GM21528 (cell line): ENCODE results near the gene MED23.
A peak's percentile ranks its signal among the peaks of the same experiment; 100 is the strongest.

ENCODE experiments used
- ATAC-seq: cut with Tn5 transposase; IDR thresholded peaks from one replicate; pipeline ENCODE4 v1.9.1; 2021; ENCODE audit warnings: mild to moderate bottlenecking, moderate library complexity; ENCODE audit not compliant: unreplicated experiment, low FRiP score

The MED23 gene

DNA sequence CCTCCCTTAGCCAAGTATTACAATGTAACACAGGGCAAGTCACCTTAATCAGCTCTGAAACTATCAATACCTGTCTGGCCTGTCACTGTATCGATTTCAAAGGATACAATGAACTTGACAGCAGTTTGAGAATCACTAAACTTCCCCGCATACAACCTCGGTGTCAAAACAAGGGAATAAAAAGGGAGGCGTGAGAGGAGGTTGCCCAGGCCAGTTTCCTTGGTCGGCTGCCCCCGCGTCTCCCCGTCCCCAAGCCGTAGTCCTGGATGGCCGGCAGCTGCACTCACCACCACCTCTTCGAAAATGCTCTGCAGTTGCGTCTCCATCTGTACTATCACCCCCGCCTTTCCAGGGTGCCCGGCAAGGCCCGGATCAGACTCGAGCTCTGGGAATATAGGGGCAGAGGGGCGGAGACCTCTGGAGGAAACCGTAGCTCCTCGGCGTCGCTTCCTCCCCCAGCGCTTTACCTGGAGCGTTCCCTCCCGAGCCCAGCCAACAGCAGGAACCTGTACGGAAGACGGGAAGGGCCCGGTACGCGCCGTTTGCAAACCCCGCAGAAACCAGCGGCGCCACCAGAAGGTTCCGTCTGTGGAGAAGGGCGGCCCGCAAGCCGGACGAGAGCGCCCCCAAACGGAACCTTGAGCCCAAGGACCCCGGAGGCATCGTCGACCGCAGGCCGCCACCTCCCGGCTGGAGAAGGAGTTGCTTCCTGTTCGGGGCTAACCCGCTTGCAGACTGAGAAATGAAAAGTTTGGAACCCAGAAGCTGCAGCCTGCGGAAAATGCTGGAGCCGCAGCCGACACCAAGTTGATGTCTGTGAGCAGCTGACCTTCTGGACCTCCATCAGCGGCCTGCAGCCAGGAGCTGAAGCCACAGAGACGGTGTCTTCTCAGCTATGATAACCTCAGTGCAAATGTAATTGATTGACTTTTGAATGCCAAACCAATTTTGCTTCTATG, at the start of gene MED23:
TSS of gene MED23 (minus strand) at position 519 of the 959 bp plus-strand sequence. CDS start at position 326, 193 bp downstream.
- peak; percentile 98 for ATAC-seq

- ATAC-seq = no peak
These were observed 45.1 kb upstream of the MED23 start for GRCh38 chr6:131673184-131673583.

- ATAC-seq = no peak
These were observed 41.8 kb upstream of the MED23 start for GRCh38 chr6:131669891-131670290.

GRCh38 chr6:131663578-131664165, 35.6 kb upstream of the MED23 start:
- no peak for ATAC-seq

- no peak for ATAC-seq
These were observed 32.2 kb upstream of the MED23 start for GRCh38 chr6:131660195-131660594.

DNA sequence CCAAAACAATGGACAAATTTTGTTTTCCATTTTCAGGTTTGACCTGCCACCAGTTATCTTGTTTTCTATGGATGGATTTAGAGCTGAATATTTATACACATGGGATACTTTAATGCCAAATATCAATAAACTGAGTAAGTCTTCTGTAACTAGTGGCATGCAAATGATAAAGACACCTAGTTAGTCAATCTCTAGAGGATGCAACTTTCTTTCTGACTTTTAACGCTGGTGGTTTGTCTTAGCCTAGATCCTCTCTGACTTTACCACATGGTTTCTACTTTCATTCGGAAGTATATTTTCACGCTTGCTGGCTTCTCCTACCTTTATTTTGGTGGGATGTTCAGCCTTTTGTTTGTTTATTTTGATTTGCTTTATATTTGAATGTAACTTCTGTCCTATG, 30.2 kb upstream of the MED23 start:
- ATAC-seq = no peak

GRCh38 chr6:131657630-131658111, 29.6 kb upstream of the MED23 start:
- no peak for ATAC-seq

DNA sequence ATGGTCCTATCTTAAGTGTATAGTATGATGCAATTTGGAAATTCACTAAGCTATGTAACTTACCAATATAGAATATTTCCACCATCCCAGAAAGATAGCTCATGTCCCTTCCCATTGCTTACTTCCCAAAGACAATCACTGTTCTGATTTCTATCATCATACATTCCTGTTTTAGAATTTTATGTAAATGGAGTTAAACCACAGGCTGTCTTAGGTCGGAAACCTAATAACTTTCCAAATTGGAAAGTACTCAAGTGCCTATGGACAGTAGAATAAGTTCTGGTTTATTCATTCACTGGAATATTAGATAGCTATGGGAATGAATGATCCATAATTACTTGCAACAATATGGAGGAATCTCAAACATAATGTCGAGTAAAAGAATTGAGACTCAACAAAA, 29.2 kb upstream of the MED23 start:
- no peak for ATAC-seq

DNA sequence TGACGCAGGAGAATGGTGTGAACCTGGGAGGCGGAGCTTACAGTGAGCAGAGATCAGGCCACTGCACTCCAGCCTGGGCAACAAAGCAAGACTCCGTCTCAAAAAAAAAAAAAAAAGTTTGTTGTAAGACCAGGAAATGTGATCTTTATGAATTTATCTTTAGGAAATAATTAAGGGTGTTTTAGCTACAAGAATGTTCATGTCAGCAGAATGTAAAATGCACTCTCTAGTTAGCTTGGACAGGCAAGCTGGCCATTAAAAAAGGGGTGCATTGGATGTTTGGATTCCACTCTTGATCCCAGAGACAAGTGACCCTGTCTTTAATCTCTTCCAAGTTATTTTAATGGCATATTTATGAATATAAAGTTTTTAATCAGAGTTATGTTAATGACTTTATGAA, 28.6 kb upstream of the MED23 start:
- no peak for ATAC-seq

DNA sequence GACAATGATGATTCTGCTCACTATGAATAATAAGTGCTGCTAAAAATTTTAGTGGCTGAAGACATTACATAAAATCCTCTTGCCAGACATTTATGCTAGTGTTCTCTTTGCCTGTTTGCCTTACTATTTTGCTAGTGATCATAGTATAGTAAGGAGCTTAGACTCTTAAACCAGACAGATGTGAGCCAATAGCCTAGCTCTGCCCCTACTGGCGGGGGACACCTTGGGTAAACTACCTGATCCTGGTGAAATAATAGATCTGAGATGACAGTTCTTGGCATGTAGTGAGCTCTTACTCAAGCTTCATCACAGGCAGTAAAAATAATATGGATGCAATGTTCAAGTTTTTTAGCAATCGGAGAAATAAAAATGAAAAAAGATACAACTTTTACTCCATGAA, 27.9 kb upstream of the MED23 start:
- no peak for ATAC-seq

DNA sequence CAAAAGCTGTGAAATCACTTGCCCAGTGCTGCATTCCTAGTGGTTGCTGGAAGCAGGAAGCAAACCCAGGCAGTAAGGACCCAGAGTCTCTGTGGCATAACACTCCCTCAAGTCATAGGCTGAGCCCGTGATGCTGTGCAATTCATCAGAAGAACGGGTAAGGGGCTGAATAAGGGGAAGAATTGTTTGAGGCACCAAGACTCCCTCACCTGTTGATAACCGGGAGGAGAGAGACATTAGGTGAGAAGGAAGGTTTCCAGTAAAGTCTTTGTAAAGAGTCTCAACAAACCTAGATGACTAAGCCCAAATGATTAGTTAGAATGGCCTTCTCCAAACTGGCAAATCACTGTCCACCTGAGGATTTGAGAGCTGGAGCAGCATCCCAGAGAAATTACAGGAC, 27.3 kb upstream of the MED23 start:
- ATAC-seq = no peak

GRCh38 chr6:131654326-131654725, 26.3 kb upstream of the MED23 start:
- no peak for ATAC-seq

DNA sequence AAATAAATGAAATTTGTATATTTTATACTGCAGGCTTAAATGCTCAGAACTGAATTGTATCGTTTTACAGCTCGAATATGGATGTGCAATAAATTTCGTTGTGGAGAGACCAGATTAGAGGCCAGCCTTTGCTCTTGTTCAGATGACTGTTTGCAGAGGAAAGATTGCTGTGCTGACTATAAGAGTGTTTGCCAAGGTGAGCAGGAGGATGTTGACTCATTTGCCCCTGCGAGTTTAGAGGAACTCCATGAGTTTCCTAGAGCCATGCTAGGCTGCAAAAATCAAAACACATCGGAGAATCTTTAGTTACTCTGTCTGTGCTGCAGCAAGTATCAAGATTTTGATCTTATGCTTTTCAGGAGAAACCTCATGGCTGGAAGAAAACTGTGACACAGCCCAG, 24.4 kb upstream of the MED23 start:
- ATAC-seq = no peak

GRCh38 chr6:131651782-131652181, 23.7 kb upstream of the MED23 start:
- ATAC-seq = no peak

- ATAC-seq = no peak
These were observed 18.2 kb upstream of the MED23 start for GRCh38 chr6:131646249-131646670.

DNA sequence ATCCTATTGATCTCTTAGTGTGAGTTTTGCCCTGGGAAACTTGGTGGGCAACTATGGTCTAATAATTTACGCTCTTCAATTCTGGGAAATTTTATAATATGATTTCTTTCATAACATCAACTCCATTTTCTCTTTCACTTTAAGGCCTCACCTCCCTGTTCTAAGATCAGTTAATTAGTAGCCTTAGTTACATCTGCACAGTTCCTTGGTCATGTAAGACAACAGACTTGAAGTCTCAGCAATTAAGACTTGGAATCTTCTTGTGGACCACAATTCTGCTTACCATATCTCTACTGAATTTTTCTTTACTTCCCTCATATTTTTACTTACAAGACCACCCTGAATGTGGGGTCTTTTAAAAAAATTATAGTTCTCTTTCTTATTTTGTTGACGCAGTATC, 17.8 kb upstream of the MED23 start:
- no peak for ATAC-seq

- ATAC-seq = no peak
These were observed 16.9 kb upstream of the MED23 start for GRCh38 chr6:131644921-131645320.

DNA sequence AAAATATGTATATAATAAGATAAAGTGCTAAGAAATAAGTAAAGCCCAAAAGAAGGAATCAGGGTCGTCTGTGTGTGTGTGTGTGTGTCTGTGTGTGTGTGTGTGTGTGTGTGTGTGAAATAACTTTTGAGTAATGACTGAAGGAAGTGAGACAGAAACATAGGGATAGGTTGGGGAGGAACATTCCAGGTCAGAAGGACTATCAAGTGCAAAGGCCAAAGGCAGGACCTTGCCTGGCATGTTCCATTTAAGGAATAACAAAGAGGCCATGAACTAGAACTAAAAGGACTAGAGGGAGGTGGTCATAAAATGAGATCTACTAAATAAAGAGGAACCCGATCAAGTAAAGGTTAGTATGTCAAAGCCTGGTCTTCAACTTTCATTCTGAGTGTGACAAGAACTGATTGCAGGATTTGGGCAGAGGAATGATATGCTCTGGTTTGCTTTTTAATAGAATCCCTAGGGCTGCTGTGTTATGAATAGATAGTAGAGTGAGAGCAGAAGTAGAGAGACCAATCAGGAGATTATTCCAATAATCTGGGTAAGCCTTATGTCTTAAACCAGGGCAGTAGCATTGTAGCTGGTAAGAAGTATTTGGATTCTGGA, 15.9 kb upstream of the MED23 start:
- ATAC-seq = no peak

DNA sequence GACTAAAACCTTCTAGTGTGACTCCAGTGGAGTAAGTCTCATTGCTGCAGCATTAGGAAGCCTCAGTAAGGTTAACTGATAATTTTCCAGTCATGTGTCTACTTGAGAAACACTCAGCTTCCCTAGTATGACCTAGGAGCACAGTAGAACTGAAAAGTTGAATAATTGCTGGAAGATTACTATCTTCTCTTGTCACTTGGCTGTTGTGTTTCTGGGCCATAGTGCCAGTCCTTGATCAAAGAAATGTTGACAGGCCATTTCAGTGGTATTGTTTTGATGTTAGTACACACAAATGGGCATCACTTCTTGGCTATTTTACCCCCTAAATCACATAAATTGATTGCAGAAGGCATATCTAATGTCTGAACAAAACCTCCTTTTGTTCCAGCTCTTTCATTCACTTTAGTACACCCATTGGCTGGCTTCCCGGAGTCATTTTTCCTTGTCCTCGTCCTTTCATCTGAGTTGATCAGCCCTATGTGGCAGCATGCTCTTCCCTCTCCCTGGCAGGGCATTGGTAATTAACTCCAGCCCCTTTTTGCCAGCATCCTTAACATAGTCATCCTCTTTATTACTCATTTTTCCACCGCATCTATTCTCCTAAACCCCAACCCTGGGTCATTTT, 15.1 kb upstream of the MED23 start:
- no peak for ATAC-seq

- ATAC-seq = no peak
These were observed 14.5 kb upstream of the MED23 start for GRCh38 chr6:131642565-131642964.

GRCh38 chr6:131641554-131641953, 13.5 kb upstream of the MED23 start:
- no peak for ATAC-seq
